HG03442 (cell line): ENCODE results near the gene BECN2.

ENCODE experiments used
- ATAC-seq: cut with Tn5 transposase; IDR thresholded peaks from one replicate; pipeline ENCODE4 v1.9.1; 2021; ENCODE audit warnings: mild to moderate bottlenecking, moderate library complexity; ENCODE audit not compliant: unreplicated experiment

BECN2 gene

GRCh38 chr1:241957692-241958494 is at the start of gene BECN2:
TSS of gene BECN2 (plus strand) at chr1:241957767. CDS start at chr1:241957767, 0 bp downstream.
- ATAC-seq = no peak

- no peak for ATAC-seq
These were observed 41.4 kb upstream of the BECN2 start for GRCh38 chr1:241916196-241916595.

- no peak for ATAC-seq
These were observed 40.1 kb upstream of the BECN2 start for GRCh38 chr1:241917487-241917886.

GRCh38 chr1:241918879-241919278 is 38.7 kb upstream of the BECN2 start:
- no peak for ATAC-seq

- ATAC-seq = no peak
These were observed 33.3 kb upstream of the BECN2 start for GRCh38 chr1:241924080-241924808.

GRCh38 chr1:241926141-241926540 is 31.4 kb upstream of the BECN2 start:
- ATAC-seq = no peak

GRCh38 chr1:241927321-241927720 is 30.2 kb upstream of the BECN2 start:
- no peak for ATAC-seq

GRCh38 chr1:241932845-241933244 is 24.7 kb upstream of the BECN2 start:
- no peak for ATAC-seq

GRCh38 chr1:241934201-241934848 is 23.2 kb upstream of the BECN2 start:
- no peak for ATAC-seq

GRCh38 chr1:241934866-241935265 is 22.7 kb upstream of the BECN2 start:
- ATAC-seq = no peak

- ATAC-seq = no peak
These were observed 17.8 kb upstream of the BECN2 start for GRCh38 chr1:241939798-241940197.

GRCh38 chr1:241942738-241943137 is 14.8 kb upstream of the BECN2 start:
- no peak for ATAC-seq

GRCh38 chr1:241944300-241944699 is 13.3 kb upstream of the BECN2 start:
- ATAC-seq = no peak

- ATAC-seq = no peak
These were observed 10.2 kb upstream of the BECN2 start for GRCh38 chr1:241947354-241947753.

- ATAC-seq = no peak
These were observed 7.2 kb upstream of the BECN2 start for GRCh38 chr1:241950390-241950789.

GRCh38 chr1:241962153-241962552 is 4.6 kb downstream of the BECN2 start:
- ATAC-seq = no peak

GRCh38 chr1:241963722-241964121 is 6.2 kb downstream of the BECN2 start:
- no peak for ATAC-seq

- ATAC-seq = no peak
These were observed 7.1 kb downstream of the BECN2 start for GRCh38 chr1:241964550-241965282.

- ATAC-seq = no peak
These were observed 11.0 kb downstream of the BECN2 start for GRCh38 chr1:241968611-241969010.

- no peak for ATAC-seq
These were observed 15.3 kb downstream of the BECN2 start for GRCh38 chr1:241972703-241973369.

- no peak for ATAC-seq
These were observed 18.7 kb downstream of the BECN2 start for GRCh38 chr1:241976229-241976628.
